Caki2 (cell line): ENCODE measurements around the gene SOAT2. TPM values are rescaled to one million over a fixed set of nuclear protein-coding genes. Genes with fewer than 3 reads are reported as not detected.

Experiments used
- DNase-seq: peaks from one replicate; pipeline ENCODE4 v3.0.0-alpha.2; 2015; ENCODE audit warnings: low read depth
- in situ Hi-C: cut with HindIII; loops from 2 replicates; pipeline ENCODE4 v1.10.0; 2016; ENCODE audit warnings: low sequenced_read_pairs, low pct_unique_long_range_greater_than_20kb, mixed read lengths
- total RNA-seq: library from RNA; depleted of rRNA; stranded (reverse); fragments of >200 nt; shearing (Covaris generic); gene quantifications from 2 replicates; pipeline ENCODE4 v1.2.3, GENCODE V29; 2014; ENCODE audit warnings: low replicate concordance

The SOAT2 gene
- total RNA-seq, 1 experiment from 2014 or later: not detected

- DNase-seq: no peak
- in situ Hi-C loops: no loop called here
Measured at GRCh38 chr12:53063708-53064612, 39.3 kb upstream of the SOAT2 start.

DNA sequence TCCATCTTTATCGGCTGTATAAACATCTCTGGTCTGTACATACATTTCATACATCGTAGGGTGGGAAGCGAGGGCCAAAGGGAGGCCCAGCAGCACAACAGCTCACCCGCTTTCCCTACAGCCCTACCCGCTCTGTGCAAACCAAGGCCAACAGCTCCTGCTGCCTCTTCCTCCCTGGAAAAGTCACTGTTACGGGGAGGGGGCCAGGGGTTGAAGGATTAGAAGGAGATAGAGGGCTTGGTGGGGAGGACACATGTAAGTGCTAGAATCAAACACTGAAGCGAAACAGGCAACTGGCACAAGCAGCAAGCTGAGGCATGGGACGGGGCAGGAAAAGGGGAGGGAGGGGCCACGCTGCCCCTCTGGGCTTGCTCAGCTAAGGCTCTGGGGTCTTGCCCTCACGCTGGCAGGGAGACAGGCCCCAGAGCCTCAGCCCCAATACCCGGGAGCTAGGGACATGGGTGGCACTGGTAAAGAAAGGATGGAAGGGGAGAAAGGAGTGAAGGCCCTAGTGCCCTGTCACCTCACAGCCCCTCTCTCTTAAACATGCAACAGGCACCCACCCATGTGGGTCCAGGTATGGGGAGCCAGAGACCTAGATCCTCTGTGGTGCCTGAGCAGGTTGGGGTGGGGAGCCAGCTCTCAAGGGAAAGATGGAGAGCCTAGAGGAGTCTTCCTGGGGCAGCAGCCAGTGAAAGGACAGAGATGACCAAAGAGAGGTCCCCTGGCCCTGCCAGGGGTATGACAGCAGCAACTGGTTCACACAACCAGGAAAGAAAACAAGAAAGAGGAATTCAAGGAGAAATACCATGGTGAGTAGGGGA is 38.5 kb upstream of the SOAT2 start:
- in situ Hi-C loops: no loop called here
- DNase-seq: no peak

DNA sequence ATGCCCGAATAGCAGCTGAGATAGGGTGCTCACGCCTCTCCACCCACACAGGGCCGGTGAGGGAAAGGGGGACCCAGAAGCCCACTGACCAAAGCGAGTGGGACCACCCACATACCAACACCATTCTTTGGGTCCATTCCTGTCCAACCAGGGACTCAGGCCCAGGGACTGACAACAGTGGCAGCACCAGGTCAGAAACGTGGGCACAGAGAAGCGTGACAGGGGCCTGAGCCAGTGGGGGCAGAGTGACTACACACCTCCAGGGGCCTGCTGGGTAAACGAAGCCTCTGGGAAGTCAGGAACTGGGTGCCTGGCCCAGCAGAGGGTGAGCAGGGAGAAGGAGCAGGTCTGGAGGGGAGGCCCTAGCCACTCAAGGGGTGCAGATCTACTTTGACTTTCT is 37.8 kb upstream of the SOAT2 start:
- no peak for DNase-seq
- in situ Hi-C loops: no loop called here

DNA sequence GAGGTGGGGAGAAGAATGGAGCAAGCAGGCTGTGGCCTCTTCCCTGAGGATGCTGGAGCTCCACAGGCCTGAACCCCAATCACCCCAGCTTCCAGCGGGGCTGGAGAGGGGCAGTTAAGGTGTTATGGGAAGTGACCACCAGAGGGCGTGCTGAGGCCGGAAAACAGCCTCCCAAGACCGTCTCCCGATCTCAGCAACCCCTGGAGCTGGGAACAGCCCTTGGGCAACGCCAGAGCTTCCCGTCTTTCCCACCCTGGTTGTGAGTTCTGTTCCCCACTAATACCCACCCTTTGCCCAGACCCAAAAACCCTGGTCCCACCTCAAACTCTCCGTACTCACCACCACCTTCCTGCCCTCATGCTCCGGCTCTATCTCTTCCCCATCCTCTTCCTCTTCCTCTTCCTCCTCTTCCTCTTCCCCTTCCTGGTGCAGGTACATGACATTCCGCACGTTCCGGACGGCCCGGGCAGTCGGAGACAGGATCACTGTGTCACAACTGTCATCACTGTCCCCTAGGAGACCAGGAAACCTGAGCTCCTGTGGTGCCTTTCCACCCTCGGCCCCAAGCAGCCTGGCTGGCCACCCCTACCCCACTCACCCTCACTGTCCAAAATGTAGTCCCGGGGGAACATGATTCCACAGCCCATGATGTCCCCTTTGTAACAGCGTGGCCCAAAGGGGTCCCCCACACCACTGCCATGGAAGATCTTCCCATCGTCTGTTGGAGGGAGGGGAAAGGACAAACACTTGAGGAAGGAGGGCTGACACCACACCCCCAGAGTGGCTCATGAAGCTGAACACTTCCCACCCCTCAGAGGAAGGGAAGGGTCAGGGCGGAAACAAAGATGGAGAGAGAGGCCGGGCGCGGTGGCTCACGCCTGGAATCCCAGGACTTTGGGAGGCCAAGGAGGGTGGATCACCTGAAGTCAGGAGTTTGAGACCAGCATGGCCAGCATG is 37.0 kb upstream of the SOAT2 start:
- in situ Hi-C loops: no loop called here
- DNase-seq: peak; percentile 68

GRCh38 chr12:53067074-53067992 is 36.0 kb upstream of the SOAT2 start:
- DNase-seq: no peak
- in situ Hi-C loops: no loop called here

DNA sequence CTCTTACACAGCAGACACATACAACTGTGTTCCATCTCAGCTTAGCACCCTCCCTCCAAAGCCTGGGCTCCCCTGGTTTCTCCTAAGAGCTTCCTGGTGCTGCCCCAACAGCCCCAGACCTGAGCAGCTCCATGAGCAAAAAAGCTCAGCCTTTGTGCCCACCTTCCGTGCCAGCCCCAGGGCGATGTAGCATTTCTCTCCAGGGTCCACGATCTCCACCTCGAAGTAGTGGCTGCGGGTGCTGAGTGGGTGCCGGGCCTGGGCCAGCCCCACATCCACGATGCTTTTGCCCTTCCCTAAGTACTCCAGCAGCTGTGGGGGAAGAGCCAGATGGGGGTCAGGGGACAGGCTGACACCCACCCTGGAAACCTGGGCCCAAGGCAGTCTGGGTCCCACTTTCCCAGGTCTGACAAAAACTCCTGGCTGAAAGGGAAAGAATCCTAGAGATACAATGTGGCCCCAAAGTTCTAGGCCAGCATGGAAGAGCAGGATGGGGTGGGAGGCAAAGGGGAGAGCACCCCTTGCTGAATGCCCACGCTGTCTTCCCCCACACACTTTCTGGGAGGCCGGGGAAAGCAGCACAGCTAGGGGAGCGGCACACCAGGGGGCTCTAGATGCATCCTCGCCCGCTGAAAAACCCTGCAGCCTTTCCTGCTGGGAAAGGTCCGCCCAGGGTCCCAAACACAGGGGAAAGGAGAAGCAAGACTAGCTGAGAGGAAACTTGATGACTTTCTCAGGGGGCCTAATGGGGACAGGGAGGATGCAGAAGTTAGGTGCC is 35.1 kb upstream of the SOAT2 start:
- no peak for DNase-seq
- in situ Hi-C loops: no loop called here

DNA sequence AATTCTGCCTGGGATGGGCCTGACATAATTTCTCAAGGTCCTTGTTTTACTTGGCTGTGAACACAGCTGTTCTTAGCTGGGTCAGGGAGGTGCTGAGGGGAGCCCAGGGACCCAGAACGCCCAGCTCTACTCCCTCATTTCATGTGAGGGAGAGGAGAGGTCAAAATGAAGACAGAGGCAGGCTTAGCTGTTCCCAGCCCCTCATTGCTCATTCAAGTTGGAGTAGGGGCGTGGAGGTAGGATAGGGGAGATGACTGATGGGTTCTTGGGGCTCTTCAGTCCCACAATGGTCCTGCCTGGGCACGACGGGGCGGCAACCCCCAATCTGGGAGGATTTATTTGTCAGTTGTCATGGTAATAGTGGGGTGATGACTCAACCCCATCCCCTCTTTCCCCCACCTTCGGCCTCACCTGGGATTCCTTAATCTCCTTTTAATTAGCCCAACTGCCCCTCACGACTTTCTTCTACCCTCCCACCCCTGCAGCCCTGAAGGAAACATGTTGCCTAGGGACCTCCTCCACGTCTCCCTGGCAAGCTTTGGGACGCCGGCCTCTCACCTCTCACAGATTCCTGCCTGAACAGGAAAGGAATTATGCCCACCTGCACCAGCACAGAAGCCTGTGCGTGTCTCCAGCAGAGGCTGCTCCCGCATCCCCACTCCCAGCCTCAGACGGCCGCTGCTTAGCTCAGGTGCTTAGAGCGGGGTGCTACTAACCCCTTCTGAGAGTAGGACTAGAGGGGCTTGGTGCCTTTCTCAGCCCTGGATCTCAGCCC is 34.3 kb upstream of the SOAT2 start:
- no peak for DNase-seq
- in situ Hi-C loops: no loop called here

DNA sequence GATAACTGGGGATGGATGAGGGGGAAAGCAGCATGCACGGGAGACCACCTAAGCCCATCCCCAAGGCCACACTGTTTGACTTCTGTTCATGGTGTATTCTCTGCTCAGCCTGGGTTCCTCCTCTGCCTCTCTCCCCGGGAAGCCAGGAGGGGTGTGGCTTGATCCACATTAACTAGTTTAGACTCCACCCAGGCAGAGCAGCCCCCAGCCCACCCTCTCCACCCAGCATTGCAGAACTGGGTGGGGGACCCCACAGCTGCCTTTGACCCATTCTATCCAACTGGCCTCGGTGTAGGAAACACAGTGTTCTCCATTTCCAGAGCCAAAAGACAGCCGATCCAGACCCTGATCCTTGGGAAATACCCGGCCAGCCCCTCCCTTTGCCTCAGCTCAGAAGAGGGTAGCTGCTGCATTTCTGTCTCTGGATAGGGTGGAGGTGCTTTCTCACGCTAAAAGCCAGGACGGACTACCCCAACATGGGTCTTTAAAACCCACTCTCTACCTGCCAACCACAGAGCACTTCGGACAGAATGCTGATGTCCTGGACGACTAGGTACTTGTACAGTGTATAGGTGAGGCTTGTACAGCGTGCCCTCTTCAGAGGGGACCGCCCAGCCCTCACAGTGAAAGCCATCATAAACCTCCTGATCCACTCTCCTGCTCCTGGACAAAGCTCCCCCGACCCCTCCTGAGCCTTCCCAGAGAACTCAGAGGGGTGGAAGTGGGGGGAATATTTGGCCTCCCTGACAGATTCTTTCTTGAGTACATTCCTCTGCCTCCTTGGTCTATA is 33.5 kb upstream of the SOAT2 start:
- in situ Hi-C loops: no loop called here
- no peak for DNase-seq

DNA sequence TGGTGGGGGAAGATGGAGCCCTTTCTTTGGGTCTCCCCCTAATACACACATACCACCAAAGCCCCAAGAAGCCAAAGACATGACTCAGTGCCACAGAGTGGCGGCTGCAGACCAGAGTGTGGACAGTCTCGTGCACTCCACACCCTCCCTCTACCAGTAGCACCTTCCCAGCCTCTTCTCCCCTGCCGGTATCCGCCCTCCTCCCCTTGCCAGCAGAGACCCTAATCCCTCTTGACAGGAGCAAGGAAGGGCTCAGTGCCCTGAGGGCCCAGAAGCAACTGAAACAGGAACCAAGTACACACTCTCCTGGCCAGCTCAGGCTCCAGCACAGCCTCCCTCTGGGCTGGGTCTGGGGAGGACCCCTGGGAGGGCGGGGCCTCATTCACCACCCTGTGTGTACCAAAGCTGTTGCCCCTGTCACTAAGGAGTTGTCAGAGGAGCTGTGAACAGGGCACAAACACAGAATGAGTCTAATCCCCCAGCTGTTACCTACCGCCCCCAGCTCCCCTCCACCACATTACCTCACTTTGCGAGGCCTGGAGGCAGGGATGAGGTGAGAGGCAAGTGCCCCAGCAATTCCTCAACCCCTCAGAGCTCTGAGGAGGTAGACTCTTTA is 32.3 kb upstream of the SOAT2 start:
- in situ Hi-C loops: no loop called here
- no peak for DNase-seq

GRCh38 chr12:53071591-53072551 is 31.4 kb upstream of the SOAT2 start:
- DNase-seq: no peak
- in situ Hi-C loops: no loop called here

DNA sequence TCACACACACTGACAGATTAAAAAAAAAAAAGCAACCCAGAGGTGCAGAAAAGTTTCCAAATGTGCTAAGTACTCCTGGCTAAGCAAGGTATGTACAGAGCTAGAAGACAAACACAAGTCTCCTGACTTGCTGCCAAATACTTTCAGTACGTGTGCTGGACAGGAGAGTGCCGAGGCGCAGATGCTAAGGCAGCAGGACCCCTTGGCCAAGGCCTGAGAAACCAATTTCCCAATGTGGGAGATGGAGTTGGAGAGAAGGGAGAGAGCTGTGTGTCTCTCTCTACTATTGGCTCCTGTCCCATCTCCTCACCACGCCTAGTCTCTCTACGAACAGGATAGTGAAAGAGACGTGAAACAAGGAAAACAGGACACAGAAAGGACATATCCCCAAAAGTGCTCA is 29.4 kb upstream of the SOAT2 start:
- in situ Hi-C loops: no loop called here
- no peak for DNase-seq

DNA sequence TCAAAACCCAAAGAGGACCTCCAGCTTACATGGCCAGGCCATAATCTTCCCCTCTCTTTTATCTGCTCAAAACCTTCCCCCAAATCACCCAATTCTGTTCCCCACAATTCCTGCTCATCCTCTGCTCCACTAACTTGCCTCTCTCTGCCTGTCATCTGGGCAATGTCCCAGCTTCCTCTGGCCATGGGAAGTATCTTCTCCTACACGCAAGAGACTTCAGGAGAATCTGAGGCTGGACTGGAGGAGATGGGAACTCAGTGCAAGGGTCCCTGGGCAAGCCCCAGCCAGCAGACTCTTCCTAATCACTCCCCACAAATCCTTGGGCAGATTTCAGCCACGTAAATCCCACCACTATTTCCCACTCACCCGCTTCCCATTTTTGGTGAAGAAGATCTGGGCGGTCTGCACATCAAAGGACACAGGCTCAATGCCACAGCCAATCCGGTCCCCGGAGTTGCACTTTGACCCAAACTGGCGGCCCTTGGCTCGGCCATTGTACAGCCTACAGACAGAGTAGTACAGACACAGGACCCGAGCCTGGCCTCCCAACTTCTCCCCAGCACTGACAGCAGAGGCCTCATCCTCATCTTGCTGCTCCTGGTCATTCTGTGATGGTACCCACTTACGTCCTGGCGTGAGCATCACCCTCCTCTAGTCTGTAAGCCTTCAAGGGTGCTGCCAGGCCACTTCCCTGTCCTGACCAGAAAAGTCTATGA is 28.8 kb upstream of the SOAT2 start:
- in situ Hi-C loops: no loop called here
- DNase-seq: no peak

GRCh38 chr12:53074999-53075370 is 28.3 kb upstream of the SOAT2 start:
- no peak for DNase-seq
- in situ Hi-C loops: no loop called here
